ACC112 (cell line): Measurements from ENCODE around the gene LSM14B.
A peak's percentile ranks its signal among the peaks of the same experiment; 100 is the strongest.

ENCODE experiments used
- H2AFZ ChIP-seq: fragments of 200-600 bp; sonication (generic); one replicate; pipeline ENCODE4 v1.6.0; 2017; ENCODE audit warnings: antibody characterized with exemption, low read length; ENCODE audit not compliant: unreplicated experiment
- H3K27ac ChIP-seq: fragments of 200-600 bp; sonication (generic); 2 replicates; pipeline ENCODE4 v1.5.1; 2014; ENCODE audit warnings: low read depth, mild to moderate bottlenecking, antibody characterized with exemption, low read length, moderate library complexity
- H3K27me3 ChIP-seq: fragments of 200-600 bp; sonication (generic); 2 replicates; pipeline ENCODE4 v1.6.1; 2014; ENCODE audit warnings: mild to moderate bottlenecking, antibody characterized with exemption, low read length, moderate library complexity, mixed read lengths; ENCODE audit not compliant: insufficient read depth
- H3K36me3 ChIP-seq: fragments of 200-600 bp; sonication (generic); 2 replicates; pipeline ENCODE4 v1.6.1; 2016; ENCODE audit warnings: mild to moderate bottlenecking, antibody characterized with exemption, low read length, moderate library complexity, mixed read lengths; ENCODE audit not compliant: insufficient read depth
- H3K4me1 ChIP-seq: fragments of 200-600 bp; sonication (generic); one replicate; pipeline ENCODE4 v1.6.1; 2016; ENCODE audit warnings: low read length, mixed read lengths; ENCODE audit not compliant: insufficient read depth, unreplicated experiment, control insufficient read depth
- H3K4me3 ChIP-seq: fragments of 200-600 bp; sonication (generic); 2 replicates; pipeline ENCODE4 v1.5.1; 2014; ENCODE audit warnings: mild to moderate bottlenecking, low read depth, low read length
- H3K79me2 ChIP-seq: fragments of 200-600 bp; sonication (generic); one replicate; pipeline ENCODE4 v1.6.0; 2016; ENCODE audit warnings: low read length; ENCODE audit not compliant: control insufficient read depth, unreplicated experiment, insufficient read depth

Gene LSM14B

GRCh38 chr20:62158088-62158400, 35.8 kb downstream of the LSM14B start:
- H3K27ac ChIP-seq = no peak overlapping the region
- no peak overlapping the region for H2AFZ ChIP-seq
- no peaks in the 10 kb centered on the region for H3K27me3 ChIP-seq
- H3K36me3 ChIP-seq = peaks cover 10% of the 10 kb centered on the region; the same call in 1 of the 2 replicates
- H3K4me1 ChIP-seq = peaks cover 29% of the 10 kb centered on the region
- H3K79me2 ChIP-seq = peaks cover 55% of the 10 kb centered on the region
- H3K4me3 ChIP-seq = no peak overlapping the region

GRCh38 chr20:62158541-62158940, 36.3 kb downstream of the LSM14B start:
- Histone ChIP-seq H3K4me1 (peaks cover 29% of the 10 kb centered on the region), H3K79me2 (peaks cover 51% of the 10 kb centered on the region), H3K36me3 (peaks cover 5% of the 10 kb centered on the region; the same call in 1 of the 2 replicates)

DNA sequence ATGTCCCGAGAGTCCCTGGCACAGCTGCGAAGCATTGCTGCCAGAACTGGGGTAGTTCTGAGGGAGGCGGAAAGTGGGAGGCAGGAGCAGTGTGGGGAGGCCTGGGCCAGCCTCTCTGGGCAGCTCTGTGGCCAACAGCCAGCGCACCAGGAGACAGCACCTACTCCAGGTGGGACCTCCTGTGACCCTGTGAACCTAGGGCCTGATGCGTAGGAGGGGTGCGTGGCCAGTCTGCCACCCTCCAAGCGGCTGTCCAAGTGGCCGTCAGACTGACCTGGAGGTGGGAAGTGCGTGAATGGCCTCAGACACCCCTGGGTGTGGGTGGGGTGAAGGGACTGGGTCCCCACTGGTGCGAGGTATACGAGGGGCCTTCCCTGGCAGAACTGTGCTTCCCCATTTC, 36.8 kb downstream of the LSM14B start:
- Histone ChIP-seq H3K36me3 (peaks cover under 1% of the 10 kb centered on the region; the same call in 1 of the 2 replicates), H3K4me1 (peaks cover 29% of the 10 kb centered on the region), H2AFZ (no peak overlapping the region), H3K27ac (no peak overlapping the region), H3K4me3 (no peak overlapping the region), H3K79me2 (peaks cover 47% of the 10 kb centered on the region), H3K27me3 (no peaks in the 10 kb centered on the region)

More at GRCh38 chr20:62158541-62158940, 36.3 kb downstream of the LSM14B start:
- Histone ChIP-seq H3K27ac (no peak overlapping the region), H3K27me3 (no peaks in the 10 kb centered on the region), H2AFZ (no peak overlapping the region), H3K4me3 (no peak overlapping the region)

DNA sequence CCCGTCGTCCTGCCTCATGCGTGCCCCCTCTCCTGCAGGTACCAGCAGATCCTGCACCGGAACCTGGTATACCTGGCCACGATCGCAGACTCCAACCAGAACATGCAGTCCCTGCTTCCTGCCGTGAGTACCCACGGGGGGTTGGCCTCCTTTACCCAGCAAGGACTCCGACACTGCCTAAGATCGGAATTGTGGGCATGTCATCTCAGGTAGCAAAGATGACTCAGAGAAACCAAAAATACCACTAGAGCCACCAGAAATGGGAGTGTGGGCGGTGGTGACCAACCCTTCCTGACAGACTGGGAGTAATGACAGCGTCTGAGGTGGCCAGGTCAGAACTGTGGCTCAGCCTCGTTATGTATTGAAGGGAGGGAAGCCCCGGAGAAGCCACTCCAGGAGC, 37.6 kb downstream of the LSM14B start:
- H3K4me1 ChIP-seq = peaks cover 29% of the 10 kb centered on the region
- no peak overlapping the region for H3K4me3 ChIP-seq
- no peak overlapping the region for H2AFZ ChIP-seq
- no peaks in the 10 kb centered on the region; the same call in 1 of the 2 replicates for H3K36me3 ChIP-seq
- H3K79me2 ChIP-seq = peaks cover 42% of the 10 kb centered on the region
- no peak overlapping the region for H3K27ac ChIP-seq
- no peaks in the 10 kb centered on the region for H3K27me3 ChIP-seq

DNA sequence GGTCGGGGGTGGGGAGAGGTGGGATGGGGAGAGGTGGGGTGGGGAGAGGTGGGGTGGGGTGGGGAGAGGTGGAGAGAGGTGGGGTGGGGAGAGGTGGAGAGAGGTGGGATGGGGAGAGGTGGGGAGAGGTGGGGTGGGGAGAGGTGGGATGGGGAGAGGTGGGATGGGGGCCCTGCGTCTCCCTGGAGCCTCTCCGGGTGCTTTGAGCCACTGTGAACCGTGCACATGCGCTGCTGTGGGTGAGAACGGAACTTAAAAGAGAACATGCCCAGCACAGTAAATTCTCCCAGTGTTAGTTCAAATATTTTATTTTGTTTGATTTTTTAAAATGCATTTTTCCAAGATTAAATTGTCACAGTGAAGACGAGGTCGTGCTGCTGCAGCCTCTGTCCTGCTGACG, 38.0 kb downstream of the LSM14B start:
- Histone ChIP-seq H3K36me3 (no peaks in the 10 kb centered on the region; the same call in 1 of the 2 replicates), H3K79me2 (peaks cover 42% of the 10 kb centered on the region), H3K27me3 (no peaks in the 10 kb centered on the region), H3K4me3 (no peak overlapping the region), H2AFZ (no peak overlapping the region), H3K4me1 (peaks cover 28% of the 10 kb centered on the region), H3K27ac (no peak overlapping the region)

- Histone ChIP-seq H3K27me3 (no peaks in the 10 kb centered on the region), H3K27ac (peak overlapping the region; percentile 54; the same call in 1 of the 2 replicates), H3K4me1 (peaks cover 25% of the 10 kb centered on the region), H3K4me3 (peak overlapping the region; percentile 48; the same call in 1 of the 2 replicates), H2AFZ (no peak overlapping the region), H3K79me2 (peaks cover 39% of the 10 kb centered on the region), H3K36me3 (no peaks in the 10 kb centered on the region; the same call in 1 of the 2 replicates)
Observed at GRCh38 chr20:62160876-62161275, 38.6 kb downstream of the LSM14B start.

- Histone ChIP-seq H3K4me1 (peaks cover 30% of the 10 kb centered on the region), H3K4me3 (peak overlapping the region; percentile 48; the same call in 1 of the 2 replicates), H3K36me3 (peaks cover 2% of the 10 kb centered on the region; the same call in 1 of the 2 replicates), H3K27me3 (no peaks in the 10 kb centered on the region), H3K79me2 (peaks cover 38% of the 10 kb centered on the region), H2AFZ (no peak overlapping the region), H3K27ac (peak overlapping the region; percentile 54; the same call in 1 of the 2 replicates)
Observed at GRCh38 chr20:62161347-62161746, 39.1 kb downstream of the LSM14B start.

DNA sequence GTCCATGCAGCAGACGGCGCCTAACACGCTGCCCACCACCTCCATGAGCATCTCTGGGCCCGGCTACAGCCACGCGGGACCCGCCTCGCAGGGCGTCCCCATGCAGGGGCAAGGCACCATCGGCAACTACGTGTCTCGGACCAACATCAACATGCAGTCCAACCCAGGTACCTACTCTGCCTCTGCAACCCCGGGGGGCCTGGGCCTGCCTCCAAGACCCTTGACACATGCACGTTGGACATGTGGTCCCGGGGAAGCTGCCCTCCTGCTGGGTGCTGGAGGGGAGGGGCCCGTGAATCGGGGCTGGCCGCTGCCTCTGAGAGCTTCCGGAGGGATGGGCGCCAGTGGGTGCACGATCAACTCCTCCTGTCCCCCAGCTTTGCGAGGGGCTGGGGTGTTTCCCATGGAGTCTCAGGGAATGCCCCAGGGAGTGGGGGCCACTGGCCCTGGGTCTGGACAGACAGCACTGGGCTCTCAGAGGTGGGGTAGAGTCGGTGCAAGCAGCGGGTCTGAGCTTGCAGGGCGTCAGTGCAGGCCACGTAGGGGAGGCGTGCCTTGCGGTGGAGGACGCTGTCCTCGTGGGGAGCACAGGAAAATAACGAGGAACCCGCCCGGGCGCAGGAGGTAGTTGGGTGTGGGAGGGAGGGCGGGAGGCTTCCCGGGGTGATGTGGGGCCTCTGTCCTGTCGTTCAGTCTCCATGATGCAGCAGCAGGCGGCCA, 40.6 kb downstream of the LSM14B start:
- Histone ChIP-seq H3K79me2 (peaks cover 22% of the 10 kb centered on the region), H3K27me3 (no peaks in the 10 kb centered on the region), H2AFZ (no peak overlapping the region), H3K4me1 (peaks cover 31% of the 10 kb centered on the region), H3K36me3 (peaks cover 4% of the 10 kb centered on the region; the same call in 1 of the 2 replicates), H3K27ac (no peak overlapping the region), H3K4me3 (no peak overlapping the region)

DNA sequence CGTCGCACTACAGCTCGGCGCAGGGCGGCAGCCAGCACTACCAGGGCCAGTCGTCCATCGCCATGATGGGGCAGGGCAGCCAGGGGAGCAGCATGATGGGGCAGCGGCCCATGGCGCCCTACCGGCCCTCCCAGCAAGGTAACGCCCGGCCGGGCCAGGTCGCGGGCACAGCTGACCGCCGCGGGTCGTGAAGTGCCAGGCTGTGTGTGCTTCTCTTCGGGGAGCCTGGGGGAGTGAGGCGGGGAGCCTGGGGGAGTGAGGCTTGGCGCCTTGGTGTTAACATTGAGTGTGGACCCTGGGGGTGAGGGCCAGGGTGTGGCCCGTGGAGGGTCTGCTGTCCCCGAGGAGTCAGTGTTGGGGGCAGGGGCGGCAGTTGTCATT, 41.2 kb downstream of the LSM14B start:
- peaks cover 4% of the 10 kb centered on the region; the same call in 1 of the 2 replicates for H3K36me3 ChIP-seq

GRCh38 chr20:62163986-62164762, 41.9 kb downstream of the LSM14B start:
- peaks cover 4% of the 10 kb centered on the region; the same call in 1 of the 2 replicates for H3K36me3 ChIP-seq
- no peak overlapping the region for H2AFZ ChIP-seq
- H3K27ac ChIP-seq = no peak overlapping the region
- H3K4me1 ChIP-seq = peaks cover 31% of the 10 kb centered on the region
- no peaks in the 10 kb centered on the region for H3K27me3 ChIP-seq
- no peak overlapping the region for H3K4me3 ChIP-seq
- H3K79me2 ChIP-seq = peaks cover 15% of the 10 kb centered on the region

More for the DNA sequence above, 41.2 kb downstream of the LSM14B start:
- Histone ChIP-seq H3K4me1 (peaks cover 31% of the 10 kb centered on the region), H3K27me3 (no peaks in the 10 kb centered on the region), H3K79me2 (peaks cover 18% of the 10 kb centered on the region), H3K4me3 (no peak overlapping the region), H3K27ac (no peak overlapping the region), H2AFZ (no peak overlapping the region)
